ENCODE measurements around the gene CADPS2. TPM values are rescaled to one million over a fixed set of nuclear protein-coding genes. Genes with fewer than 3 reads are reported as not detected.

CADPS2 gene
- total and polyA plus RNA-seq, 10 of the 15 experiments (the other 5 are each of a cell fraction or from before 2014, with no cell fraction given): 0.05 to 7.5 (median 0.25) TPM

- 76% methylated on average over 1 of the region's 1 CpG for WGBS (ENCODE audit: insufficient coverage, insufficient replicate concordance, low lambda C conversion rate, missing lambda C conversion rate)
- no peak for ATAC-seq
- SMC1A ChIA-PET (ENCODE audit: uncharacterized antibody, unreplicated experiment): interaction anchor here (1.1 to 1.5 kb wide), 3 partner anchors 9 to 97 kb away, joined by 3 to 5 read pairs (median 4); no protein-coding TSS in a partner anchor
Observed at GRCh38 chr7:122430710-122431109, 455.6 kb downstream of the CADPS2 start.

DNA sequence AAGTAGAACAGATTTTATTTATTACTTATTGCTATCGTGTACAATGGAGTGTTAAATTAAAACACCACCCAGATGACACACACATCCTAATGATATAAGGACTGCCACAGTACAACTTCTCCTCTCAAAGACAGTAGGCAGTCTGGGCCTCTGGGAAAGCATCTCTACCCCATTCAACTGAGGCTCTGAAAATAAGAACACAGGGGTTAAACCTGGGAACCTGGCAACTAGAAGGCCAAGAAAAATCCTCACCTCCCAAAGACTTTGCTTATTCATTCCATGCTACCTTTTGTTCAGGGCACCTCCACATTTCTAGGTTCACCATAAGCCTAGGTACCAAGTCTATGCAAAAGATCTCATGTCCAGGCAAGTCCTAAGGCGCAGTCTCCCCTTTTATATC lies 456.3 kb downstream of the CADPS2 start:
- Histone ChIP-seq H3K4me3 (no peak overlapping the region), H4K20me1 (ENCODE audit: control insufficient read depth, insufficient read depth) (no peaks in the 10 kb centered on the region), H3K27ac (ENCODE audit: control insufficient read depth, insufficient read depth) (no peak overlapping the region), H3K9ac (ENCODE audit: control insufficient read depth, insufficient read depth, low read length) (no peak overlapping the region), H2AFZ (ENCODE audit: control insufficient read depth, low read depth, low read length) (no peak overlapping the region), H3K79me2 (ENCODE audit: control insufficient read depth, insufficient read depth, low read length) (no peaks in the 10 kb centered on the region), H3K9me3 (replicated peaks; ENCODE audit: control insufficient read depth, insufficient read depth, low read length) (no peaks in the 10 kb centered on the region), H3K4me2 (ENCODE audit: control insufficient read depth, insufficient read depth) (no peak overlapping the region), H3K36me3 (ENCODE audit: control insufficient read depth in 2 of 2, insufficient read depth in 2 of 2, low read length in 1 of 2) (no peaks in the 10 kb centered on the region), H3K4me1 (ENCODE audit: control insufficient read depth, insufficient read depth, low read length) (no peaks in the 10 kb centered on the region), H3K27me3 (replicated peaks in 1 of 2; ENCODE audit: control insufficient read depth in 2 of 2, insufficient read depth in 2 of 2, low read length in 1 of 2) (no peaks in the 10 kb centered on the region)
- ATAC-seq (no peak), DNase-seq (ENCODE audit: low read depth, low spot score) (no peak), FAIRE-seq (no peak)
- RAD21 ChIA-PET (ENCODE audit: unreplicated experiment): no interaction called here
- BruUV-seq (replicated peaks): no TSS peak
- SMC1A ChIA-PET (ENCODE audit: uncharacterized antibody, unreplicated experiment): interaction anchor here (1.5 kb wide), 1 partner anchor 8 kb away, joined by 5 read pairs; no protein-coding TSS in a partner anchor
- CTCF ChIA-PET: no interaction called here
- no peak for TF ChIP-seq ZNF24 (IDR thresholded peaks at IDR 0.05)
- no peak for TF ChIP-seq GATAD2B (conservative IDR thresholded peaks at IDR 0.05; ENCODE audit: low read depth)
- no peak for TF ChIP-seq CHD2 (IDR thresholded peaks at IDR 0.05; ENCODE audit: borderline replicate concordance, low read depth, low read length)
- TF ChIP-seq JUND (IDR thresholded peaks at IDR 0.05; ENCODE audit: low read depth, low read length): no peak
- no peak for TF ChIP-seq CREM (IDR thresholded peaks at IDR 0.05; ENCODE audit: low read depth)
- intact Hi-C loops (cut with micrococcal nuclease; ENCODE audit: unreplicated experiment) (no loop called here), in situ Hi-C loops (cut with MboI) (no loop called here)
- whole genome bisulfite sequencing (ENCODE audit: insufficient coverage, insufficient replicate concordance, low lambda C conversion rate, missing lambda C conversion rate): 15% methylated on average over 2 of the region's 2 CpGs
- POLR2A ChIA-PET: no interaction called here

More at GRCh38 chr7:122430710-122431109, 455.6 kb downstream of the CADPS2 start:
- H3K4me3 ChIP-seq: no peak overlapping the region
- CTCF ChIA-PET: no interaction called here
- H2AFZ ChIP-seq (ENCODE audit: control insufficient read depth, low read depth, low read length): no peak overlapping the region
- RAD21 ChIA-PET (ENCODE audit: unreplicated experiment): no interaction called here
- H3K9me3 ChIP-seq (replicated peaks; ENCODE audit: control insufficient read depth, insufficient read depth, low read length): no peaks in the 10 kb centered on the region
- no peaks in the 10 kb centered on the region for H4K20me1 ChIP-seq (ENCODE audit: control insufficient read depth, insufficient read depth)
- no peak for FAIRE-seq
- no peak overlapping the region for H3K27ac ChIP-seq (ENCODE audit: control insufficient read depth, insufficient read depth)
- intact Hi-C loops (cut with micrococcal nuclease; ENCODE audit: unreplicated experiment): no loop called here
- H3K79me2 ChIP-seq (ENCODE audit: control insufficient read depth, insufficient read depth, low read length): no peaks in the 10 kb centered on the region
- H3K4me1 ChIP-seq (ENCODE audit: control insufficient read depth, insufficient read depth, low read length): no peaks in the 10 kb centered on the region
- POLR2A ChIA-PET: no interaction called here
- H3K4me2 ChIP-seq (ENCODE audit: control insufficient read depth, insufficient read depth): no peak overlapping the region
- in situ Hi-C loops (cut with MboI): no loop called here
- no peak for DNase-seq (ENCODE audit: low read depth, low spot score)
- H3K9ac ChIP-seq (ENCODE audit: control insufficient read depth, insufficient read depth, low read length): no peak overlapping the region
- H3K27me3 ChIP-seq (replicated peaks in 1 of 2; ENCODE audit: control insufficient read depth in 2 of 2, insufficient read depth in 2 of 2, low read length in 1 of 2): no peaks in the 10 kb centered on the region
- H3K36me3 ChIP-seq (ENCODE audit: control insufficient read depth in 2 of 2, insufficient read depth in 2 of 2, low read length in 1 of 2): no peaks in the 10 kb centered on the region
- no TSS peak for BruUV-seq (replicated peaks)
- TF ChIP-seq ATF7 (IDR thresholded peaks at IDR 0.05; ENCODE audit: low read depth): no peak
- TF ChIP-seq KAT2A (conservative IDR thresholded peaks at IDR 0.05; ENCODE audit: control insufficient read depth, low read depth, low read length): no peak
- no peak for TF ChIP-seq TCF3 (IDR thresholded peaks at IDR 0.05; ENCODE audit: borderline replicate concordance, insufficient read depth, low read depth, low read length)
- no peak for TF ChIP-seq SUZ12 (IDR thresholded peaks at IDR 0.05; ENCODE audit: unreplicated experiment)
- no peak for TF ChIP-seq GATAD2B (conservative IDR thresholded peaks at IDR 0.05; ENCODE audit: low read depth)
- no peak for TF ChIP-seq CREB1 (IDR thresholded peaks at IDR 0.05; ENCODE audit: low read depth)
- TF ChIP-seq NFXL1 (IDR thresholded peaks at IDR 0.05; ENCODE audit: borderline replicate concordance): no peak
- TF ChIP-seq NBN (IDR thresholded peaks at IDR 0.05): no peak
- no peak for TF ChIP-seq YBX1 (IDR thresholded peaks at IDR 0.05)
- TF ChIP-seq HDAC6 (IDR thresholded peaks at IDR 0.05; ENCODE audit: unreplicated experiment): no peak
- TF ChIP-seq SP1 (IDR thresholded peaks at IDR 0.05; ENCODE audit: low read depth, low read length): no peak
- no peak for TF ChIP-seq BMI1 (IDR thresholded peaks at IDR 0.05; ENCODE audit: borderline replicate concordance)
- no peak for TF ChIP-seq JUND (IDR thresholded peaks at IDR 0.05; ENCODE audit: low read depth, low read length)
- no peak for TF ChIP-seq RAD51 (IDR thresholded peaks at IDR 0.05)
- no peak for TF ChIP-seq STAT3 (IDR thresholded peaks at IDR 0.05; ENCODE audit: low read depth, low read length)
